NCI-H1105 (cell line): Measurements from ENCODE around the gene JMJD6.

Experiments
- DNase-seq: peaks from one replicate; lab custom pipeline; 2025; lab: John Stamatoyannopoulos, UW

The JMJD6 gene

DNA sequence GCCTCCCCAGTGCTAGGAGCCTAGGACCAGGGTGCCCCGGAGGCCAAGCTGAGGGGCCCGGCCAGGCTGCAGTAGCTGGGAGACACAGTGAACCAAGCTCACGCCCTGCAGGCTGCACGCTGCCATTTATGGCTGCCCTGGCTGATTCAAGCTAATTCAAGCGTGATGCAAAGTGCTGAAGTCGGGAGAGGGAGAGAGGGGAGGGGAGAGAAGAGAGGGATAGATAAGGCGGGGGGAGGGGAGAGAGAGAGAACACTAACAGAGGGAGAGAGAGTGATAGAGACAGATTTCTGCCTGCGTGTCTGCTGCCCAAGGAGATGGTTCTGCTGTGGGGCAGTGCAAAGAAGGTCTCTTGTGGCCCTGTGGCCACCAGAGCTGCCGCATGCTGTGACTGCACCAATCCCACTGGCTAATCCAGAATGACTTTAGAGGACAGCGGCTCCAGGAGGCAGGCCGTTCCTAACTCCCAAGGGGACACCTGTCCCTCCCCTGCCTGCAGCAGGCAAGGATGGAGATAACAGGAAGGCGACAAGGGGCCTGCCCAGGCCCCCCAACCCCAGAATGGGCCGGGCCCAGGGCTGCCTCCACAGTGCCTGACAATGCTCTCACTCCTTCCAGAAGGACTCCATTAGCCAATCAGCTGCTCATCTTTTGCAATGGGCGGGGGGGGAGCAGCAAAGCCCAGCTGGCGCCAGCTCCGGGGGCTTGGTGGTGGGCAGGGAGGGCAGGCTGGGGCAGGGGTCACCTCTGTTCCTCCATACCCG is 28.5 kb downstream of the JMJD6 start:
- DNase-seq: no peak

DNA sequence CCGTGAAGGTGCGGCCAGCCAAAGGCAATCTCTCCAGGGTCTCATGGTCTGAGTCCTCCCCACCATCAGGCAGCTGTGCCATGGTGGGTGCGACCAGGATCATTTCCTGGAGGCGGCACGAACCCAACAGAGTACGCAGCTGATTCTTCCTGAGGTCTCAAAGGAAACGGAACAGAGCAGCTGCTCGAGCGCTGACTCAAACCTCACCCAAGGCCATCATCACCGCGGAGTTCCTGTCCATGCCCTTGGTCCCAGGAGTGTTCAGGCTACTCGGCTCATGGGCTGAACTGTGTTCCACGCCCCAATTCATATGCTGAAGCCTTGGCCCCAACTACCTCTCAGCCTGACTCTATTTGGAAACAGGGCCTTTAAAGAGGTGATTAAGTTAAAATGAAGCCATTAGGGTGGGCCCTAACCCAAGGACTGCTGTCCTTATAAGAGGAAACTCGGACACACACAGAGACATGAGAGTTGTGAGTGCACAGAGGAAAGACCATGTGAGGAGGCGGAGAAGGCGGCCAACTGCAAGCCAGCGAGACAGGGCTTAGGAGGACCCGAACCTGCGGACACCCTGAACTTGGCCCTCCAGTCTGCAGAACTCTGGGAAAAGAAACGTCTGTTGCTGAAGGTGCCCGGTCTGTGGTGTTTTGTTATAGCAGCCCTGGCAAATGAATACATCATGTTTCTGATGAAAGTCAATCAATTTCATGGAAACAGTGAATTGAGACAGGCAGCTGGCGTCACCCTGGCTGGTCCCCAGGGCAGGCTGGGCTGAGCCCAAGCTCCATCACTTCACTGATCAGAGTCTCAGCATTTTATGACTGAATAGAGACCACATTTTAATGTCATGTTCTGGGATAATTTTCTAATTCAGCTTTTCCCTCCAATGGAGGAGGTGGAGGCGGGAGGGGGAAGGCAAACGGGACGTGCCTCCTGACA is 29.4 kb downstream of the JMJD6 start:
- no peak for DNase-seq

- DNase-seq: no peak
Observed at GRCh38 chr17:76695059-76695831, 31.2 kb downstream of the JMJD6 start.

DNA sequence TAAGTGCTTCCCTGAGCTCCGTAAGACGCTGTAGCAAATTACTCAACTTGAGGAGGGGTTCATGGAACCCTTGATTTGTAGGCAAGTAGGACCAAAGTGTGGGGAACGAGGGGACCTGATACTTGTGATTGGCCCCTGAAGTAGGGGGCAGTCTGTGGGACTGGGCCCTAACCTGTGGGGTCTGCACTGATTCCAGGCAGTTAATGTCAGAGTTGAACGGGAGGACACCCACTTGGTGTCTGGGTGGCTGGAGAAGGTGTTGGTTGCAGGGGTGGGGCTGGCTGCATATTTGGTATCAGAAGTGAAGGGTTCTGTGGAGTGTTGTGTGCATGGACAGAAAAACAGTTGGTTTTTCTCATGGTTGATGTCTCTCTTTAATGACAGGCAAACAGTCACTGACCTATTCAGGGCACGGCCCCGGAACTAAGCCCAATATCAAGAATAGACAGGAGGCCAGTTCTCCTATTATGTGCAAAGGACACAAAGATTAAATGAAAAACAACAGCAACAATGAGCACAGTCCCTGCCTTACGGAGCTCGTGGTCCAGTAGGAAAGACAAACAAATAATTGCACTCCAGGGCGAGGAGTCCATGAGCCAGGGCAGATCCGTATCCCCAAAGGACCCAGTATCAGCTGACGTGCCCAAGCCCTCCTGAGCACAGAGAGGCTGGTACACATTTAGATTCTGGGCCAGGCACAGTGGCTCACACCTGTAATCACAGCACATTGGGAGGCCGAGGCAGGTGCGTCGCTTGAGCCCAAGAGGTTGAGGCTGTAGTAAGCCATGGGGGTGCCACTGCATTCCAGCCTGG is 34.8 kb downstream of the JMJD6 start:
- DNase-seq: no peak

DNA sequence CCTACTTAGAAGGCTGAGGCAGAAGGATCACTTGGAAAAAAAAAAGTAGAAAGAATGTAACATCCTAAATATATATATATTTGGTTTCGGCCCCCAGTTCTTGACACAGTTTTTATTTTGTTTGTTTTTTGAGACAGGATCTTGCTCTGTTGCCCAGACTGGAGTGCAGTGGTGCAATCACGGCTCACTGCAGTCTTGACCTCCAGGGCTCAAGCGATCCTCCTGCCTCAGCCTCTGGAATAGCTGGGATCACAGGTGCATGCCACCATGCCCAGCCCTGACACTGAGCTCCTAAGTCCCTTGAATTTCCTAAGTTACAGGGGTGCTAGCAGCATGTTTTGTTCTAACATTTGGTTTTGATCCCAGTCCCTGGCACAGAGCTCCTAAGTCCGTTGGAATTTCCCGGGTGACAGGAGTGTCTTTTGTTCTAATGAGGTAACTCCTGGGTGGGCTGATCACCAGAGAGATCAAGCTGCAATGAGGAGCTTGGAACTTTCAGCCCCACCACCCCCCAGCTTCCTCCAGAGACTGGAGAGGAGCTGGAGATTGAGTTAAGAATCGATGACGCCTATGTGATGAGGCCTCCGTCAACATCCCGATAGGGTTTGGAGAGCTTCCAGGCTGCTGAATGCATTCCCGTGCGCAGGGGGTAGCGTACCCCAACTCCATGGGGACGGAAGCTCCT is 35.7 kb downstream of the JMJD6 start:
- DNase-seq: no peak

DNA sequence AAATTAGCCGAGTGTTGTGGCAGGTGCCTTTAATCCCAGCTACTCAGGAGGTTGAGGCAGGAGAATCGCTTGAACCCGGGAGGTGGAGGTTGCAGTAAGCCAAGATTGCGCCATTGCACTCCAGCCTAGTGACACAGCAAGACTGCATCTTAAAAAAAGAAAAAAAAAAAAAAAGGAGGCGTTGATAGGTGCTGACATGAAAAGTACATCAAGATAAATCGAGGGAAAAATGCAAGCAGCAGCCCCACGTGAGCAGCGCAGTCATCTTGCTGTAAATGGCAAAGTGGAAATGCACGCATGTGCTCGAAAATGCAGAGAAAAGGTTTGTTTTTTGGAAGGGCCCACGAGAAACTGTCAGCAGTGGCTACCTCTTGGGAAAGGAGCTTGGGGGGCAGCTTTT is 36.5 kb downstream of the JMJD6 start:
- DNase-seq: no peak

DNA sequence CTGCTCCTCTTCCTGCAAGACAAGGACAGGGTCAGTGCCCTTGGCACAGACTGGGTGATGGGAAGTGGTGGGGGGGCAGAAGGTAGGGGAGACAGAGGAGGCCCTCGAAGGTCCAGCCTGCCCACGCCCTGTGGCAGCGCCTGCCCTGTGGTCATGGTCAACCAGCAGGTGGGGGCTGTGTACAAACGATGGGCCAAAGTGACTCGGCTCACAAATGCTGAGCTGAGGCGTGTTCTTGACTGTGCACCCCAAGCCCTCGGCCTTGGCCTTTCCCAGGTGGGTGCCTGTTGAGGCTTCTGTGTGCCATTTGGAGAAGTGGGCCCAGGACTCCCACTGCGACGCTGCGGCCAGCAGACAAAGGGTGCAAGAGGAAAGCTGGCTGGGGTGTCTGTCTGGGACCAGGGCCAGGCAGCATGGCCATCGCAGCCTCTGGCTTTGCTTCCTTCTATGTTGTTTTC is 38.2 kb downstream of the JMJD6 start:
- no peak for DNase-seq

- no peak for DNase-seq
Observed at GRCh38 chr17:76687298-76688164, 38.9 kb downstream of the JMJD6 start.

DNA sequence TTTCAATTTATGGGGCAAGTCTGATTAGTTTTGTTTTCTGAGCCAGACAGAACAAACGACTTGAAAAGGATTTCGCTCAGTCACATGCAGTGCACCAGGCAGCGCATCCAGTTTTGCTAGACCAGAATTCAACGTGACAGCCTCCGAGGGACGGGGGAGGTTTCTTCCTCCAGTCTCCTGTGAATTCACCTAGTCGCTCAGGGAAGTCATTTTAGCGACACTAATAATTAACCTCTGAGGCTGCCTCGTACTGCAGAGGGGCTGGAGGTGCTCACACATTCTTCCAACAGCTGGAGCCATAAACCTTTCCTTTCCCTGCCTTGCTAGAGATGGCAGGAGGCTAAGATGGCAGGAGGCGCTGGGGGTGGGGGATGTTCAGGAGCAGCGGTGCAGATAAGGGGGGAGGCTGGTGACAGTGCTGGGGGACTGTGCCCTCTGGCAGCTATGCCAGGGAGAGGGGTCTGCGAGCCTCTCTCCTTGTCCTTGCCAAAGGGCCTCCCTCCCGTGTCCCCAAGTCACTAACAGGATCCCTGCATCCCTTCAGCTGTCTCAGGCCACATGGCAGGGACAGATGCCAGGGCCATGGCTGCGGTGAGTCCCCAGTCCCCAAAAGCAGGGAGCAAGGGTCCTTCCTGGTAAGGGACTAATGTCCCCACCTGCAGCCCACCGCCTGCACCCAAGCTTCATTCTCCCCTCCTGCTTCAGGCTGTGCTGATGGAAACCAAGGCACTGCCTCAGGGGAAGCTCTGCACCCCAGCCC is 39.7 kb downstream of the JMJD6 start:
- no peak for DNase-seq

DNA sequence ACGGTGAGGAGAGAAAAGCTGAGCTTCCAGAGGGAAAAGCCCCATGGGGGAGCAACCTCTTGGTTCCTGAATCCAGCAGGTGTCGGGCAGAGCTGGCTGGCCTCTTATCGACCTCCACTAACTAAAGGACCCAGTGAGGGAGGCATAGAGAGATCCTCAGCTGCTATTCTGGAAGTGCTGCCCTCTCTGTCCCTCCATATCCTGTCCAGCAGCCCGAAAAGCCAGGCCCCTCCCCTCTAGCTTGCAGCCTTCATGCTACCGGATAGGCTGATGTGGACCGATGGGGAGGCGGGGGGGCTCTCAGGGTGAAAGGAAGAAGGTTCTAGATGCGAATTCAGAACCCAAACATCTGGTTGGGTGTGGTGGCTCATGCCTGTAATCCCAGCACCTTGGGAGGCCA is 40.6 kb downstream of the JMJD6 start:
- DNase-seq: no peak

- DNase-seq: no peak
Observed at GRCh38 chr17:76685366-76685765, 41.0 kb downstream of the JMJD6 start.

DNA sequence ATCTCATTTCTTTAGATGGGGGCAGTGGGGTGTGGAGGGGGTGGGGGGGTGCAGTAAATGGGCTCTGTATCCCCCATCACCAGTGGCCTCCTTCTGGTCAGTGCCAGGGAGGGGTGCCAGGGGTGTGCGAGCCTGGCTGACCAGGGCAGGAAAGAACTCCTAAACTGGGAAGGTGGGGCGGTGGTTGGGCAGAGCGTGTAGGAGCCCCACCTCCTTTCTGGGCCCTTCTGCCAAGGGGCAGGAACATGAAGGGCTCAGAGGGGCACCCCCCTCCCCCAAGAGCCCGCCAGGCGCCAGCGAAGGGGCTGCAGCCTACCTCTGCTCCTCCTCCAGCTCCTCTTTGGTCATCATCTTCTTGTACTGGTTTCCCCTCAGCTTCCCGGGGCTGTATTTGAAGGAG is 41.6 kb downstream of the JMJD6 start:
- no peak for DNase-seq

- no peak for DNase-seq
Observed at GRCh38 chr17:76683921-76684745, 42.3 kb downstream of the JMJD6 start.

GRCh38 chr17:76683011-76683755 is 43.2 kb downstream of the JMJD6 start:
- no peak for DNase-seq

DNA sequence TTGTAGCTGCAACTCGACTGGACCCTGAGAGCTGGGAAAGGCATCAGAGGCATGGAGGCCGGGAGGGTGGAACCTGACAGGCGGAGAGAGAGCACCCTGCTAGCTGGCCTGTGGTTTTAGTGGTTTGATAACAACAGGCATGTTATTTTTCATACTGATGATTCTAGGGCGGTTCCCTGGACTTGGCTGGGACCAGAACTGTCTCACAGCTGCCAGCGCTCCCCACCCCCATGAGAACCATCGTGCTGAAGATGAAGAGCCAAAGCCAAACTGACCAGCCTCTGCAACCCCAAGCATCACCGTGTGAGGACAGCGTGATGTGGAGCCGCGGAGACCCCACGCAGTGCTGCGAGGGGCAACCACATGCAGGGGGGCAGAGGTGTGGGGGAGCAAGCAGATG is 44.1 kb downstream of the JMJD6 start:
- no peak for DNase-seq

- no peak for DNase-seq
Observed at GRCh38 chr17:76681222-76682137, 44.9 kb downstream of the JMJD6 start.
